Activated CD4-positive, alpha-beta T cell treated with anti-CD3 and anti-CD28 coated beads for 48 hours (primary cell): ENCODE results near the gene CENPC.
"Not testable (repeated sequence)": the region's sequence is repeated elsewhere in the genome, so short reads cannot be mapped to it uniquely, and the experiment has no call there.

Experiments used
- DNase-seq: peaks from one replicate; pipeline ENCODE4 v3.0.0-alpha.2; 2020

The CENPC gene

GRCh38 chr4:67466751-67467150 lies 78.6 kb downstream of the CENPC start:
- no peak for DNase-seq

GRCh38 chr4:67465763-67466052 lies 79.6 kb downstream of the CENPC start:
- no peak for DNase-seq

DNA sequence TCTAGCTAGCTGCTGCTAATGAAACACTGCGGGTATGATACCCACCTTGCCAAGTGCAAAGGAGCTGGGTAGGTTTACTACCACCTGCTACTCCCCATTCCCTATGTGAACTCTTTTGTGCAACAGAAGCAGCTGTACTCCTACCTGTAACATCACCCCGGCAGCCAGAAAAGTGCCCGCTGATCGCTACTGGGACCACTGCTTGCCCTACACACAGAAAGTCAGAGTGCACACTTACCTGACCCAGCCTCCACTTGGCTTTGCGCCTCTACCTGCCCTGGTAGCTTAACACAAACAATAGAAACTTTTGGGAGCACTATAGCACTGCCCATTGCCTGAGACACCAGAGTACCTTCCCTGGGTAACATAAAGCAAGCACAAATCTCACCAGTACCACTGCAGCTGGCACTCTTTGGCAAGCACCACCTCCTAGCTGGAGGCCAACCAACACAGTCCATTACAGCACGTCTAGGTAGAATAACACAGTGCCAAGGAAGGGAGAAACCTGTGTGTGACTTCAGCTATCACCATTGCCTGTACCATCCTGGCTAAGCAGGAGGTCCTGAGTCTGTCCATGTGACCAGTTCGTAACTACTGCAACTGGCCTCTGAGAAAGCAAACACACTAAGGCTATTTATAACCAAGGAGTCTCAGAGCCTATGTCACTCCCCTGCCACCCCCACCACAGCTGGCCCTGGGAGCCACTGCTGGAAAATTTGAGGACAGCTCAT lies 80.1 kb downstream of the CENPC start:
- DNase-seq, result no peak

DNA sequence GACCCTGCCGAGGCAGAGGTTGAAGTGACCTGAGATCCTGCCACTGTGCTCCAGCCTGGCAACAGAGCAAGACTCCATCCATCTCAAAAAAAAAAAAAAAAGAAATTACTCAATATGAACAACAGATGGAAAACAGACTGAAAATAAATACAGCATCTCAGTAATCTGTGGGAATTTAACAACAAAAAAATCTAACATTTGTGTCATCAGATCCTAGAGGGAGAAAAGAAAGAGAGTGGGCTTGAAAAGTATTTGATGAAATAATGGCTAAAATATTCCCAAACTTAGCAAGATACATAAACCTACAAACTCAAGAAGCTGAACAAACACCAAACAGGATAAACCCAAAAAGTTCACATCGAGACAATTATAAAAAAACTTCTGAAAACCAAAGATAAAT lies 84.7 kb downstream of the CENPC start:
- DNase-seq, result no peak

- no peak for DNase-seq
Observed at GRCh38 chr4:67459164-67459563, 86.1 kb downstream of the CENPC start.

GRCh38 chr4:67456577-67457196 lies 88.6 kb downstream of the CENPC start:
- DNase-seq, result no peak

DNA sequence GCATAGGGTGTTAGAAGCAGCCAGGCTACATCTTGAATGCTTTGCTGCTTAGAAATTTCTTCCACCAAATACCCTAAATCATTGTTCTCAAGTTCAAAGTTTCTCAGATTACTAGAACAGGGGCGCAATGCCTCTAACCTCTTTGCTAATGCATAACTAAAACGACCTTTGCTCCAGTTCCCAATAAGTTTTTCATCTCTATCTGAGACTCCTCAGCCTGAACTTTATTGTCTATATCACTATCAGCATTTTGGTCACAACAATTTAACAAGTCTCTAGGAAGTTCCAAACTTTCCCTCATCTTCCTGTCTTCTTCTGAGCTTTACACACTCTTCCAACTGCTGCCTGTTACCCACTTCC lies 92.5 kb downstream of the CENPC start:
- not testable (repeated sequence) for DNase-seq

GRCh38 chr4:67452100-67452845 lies 93.0 kb downstream of the CENPC start:
- no peak for DNase-seq

DNA sequence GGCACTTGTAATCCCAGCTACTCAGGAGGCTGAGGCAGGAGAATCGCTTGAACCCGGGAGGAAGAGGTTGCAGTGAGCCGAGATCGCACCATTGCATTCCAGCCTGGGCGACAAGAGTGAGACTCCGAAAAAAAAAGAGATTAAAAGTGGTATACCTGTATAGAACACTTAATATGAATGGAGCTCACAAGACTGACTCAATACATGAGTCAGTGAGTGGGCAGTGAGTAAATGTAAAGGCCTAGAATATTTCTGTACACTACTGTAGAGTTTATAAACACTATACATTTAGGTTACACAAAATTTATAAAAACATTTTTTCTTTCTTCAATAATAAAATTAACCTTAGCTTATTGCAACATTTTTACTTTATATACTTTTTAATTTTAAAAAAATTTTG lies 93.8 kb downstream of the CENPC start:
- no peak for DNase-seq

DNA sequence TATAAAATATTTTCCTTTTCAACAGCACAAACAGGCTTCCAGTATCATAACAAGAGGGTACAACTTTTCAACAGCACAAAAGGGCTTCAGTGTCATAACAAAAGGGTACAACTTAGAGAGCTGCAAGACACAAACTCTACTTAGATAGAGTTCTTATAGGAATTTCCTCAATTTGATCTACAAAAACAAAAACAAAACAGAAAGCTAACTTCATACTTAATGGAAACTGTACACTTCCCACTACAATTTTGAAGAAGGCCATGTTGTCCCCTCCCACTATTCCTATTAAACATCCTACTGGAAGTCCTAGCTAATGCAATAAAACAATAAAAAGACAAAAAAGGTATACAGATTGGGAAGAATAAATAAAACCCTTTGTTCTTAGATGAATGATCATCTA lies 96.7 kb downstream of the CENPC start:
- no peak for DNase-seq

- no peak for DNase-seq
Observed at GRCh38 chr4:67447873-67448272, 97.4 kb downstream of the CENPC start.

DNA sequence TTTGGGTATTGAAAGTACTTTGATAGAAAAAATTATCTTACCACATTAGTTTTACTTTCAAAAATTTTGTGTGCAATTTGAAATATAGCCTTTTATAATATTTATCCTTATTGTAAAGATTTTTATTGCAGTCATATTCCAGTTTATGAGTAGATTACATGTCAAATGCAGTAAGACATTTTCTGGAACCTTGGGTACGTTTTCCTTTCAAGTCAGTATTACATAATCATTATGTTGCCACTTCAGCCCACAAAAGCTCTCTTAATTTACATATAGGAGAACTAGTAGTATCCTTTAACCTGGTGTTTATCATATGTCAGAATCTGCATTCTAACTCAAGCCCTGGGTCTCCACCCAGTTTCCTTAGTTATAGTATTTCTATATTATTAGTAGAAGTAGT lies 98.5 kb downstream of the CENPC start:
- no peak for DNase-seq

- DNase-seq, result not testable (repeated sequence)
Observed at GRCh38 chr4:67445881-67446280, 99.4 kb downstream of the CENPC start.

DNA sequence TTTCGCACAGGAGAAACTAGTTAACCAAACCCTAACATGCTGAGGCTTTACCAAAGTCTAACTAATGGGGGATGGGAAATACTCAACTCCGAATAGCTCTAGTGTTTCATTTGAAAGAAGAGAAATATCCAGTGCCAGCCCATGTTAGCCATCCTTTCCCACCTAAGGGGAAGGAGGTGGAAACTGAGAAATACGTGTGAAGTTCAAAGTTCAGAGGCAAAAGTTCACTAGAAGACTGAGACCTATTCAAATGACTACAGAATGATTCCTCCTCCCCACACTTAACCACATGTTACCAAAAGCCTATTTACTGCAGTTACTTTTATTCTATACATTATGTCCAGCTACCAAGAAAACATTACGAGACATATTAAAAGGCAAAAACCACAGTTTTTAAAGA lies 106.3 kb downstream of the CENPC start:
- DNase-seq, result no peak

DNA sequence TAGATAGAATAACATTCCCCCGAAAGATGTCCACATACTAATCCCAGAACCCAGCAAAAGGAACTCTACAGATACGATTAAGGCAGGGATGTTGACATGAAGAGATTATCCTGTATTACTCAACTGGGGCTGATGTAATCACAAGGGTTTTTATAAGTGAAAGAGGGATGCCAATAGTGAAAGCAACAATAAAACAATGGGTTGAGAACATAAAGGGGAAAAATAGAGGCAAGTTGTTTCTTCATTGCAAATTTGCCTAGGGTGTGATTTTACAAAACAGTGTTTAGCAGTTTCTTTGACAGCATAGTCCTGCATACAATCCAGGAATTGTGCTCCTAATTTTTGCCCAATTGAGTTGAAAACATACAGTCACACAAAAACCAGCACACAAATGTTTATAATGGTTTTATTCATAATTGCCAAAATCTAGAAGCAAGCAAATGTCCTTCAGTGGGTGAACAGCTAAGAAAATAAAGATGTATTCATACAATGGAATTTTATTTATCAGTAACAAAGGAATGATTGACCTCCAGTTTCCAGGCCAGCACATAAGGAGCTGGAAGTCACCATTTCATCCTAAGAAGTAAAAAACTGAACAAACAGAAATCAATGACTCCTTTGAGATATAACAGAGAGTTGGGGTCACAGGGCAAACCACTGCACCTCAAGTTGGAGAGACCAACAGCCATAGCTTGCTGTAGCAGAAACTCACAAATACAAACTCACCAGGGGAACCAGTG lies 107.2 kb downstream of the CENPC start:
- no peak for DNase-seq

GRCh38 chr4:67436742-67437141 lies 108.6 kb downstream of the CENPC start:
- DNase-seq, result no peak

- no peak for DNase-seq
Observed at GRCh38 chr4:67430989-67431388, 114.3 kb downstream of the CENPC start.

- DNase-seq, result no peak
Observed at GRCh38 chr4:67428819-67429218, 116.5 kb downstream of the CENPC start.
